NCI-H1930 (cell line): ENCODE data around the gene HLA-A.
"Not testable (repeated sequence)": the region's sequence is repeated elsewhere in the genome, so short reads cannot be mapped to it uniquely, and the experiment has no call there.

Experiments used
- DNase-seq, 2 experiments: peaks; one replicate each; lab custom pipeline; 2025; lab: John Stamatoyannopoulos, UW

HLA-A gene

DNA sequence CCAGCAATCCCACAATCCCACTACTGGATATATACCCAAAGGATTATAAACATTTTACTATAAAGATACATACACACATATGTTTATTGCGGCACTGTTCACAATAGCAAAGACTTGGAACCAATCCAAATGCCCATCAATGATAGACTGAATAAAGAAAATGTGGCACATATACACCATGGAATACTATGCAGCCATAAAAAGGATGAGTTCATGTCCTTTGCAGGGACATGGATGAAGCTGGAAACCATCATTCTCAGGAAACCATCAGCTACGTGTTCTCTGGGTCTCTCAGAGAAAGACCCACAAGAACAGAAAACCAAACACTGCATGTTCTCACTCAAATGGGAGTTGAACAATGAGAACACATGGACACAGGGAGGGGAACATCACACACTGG lies 21.4 kb downstream of the HLA-A start:
- DNase-seq = not testable (repeated sequence)

- no peak for DNase-seq
These were observed 22.2 kb downstream of the HLA-A start for GRCh38 chr6:29964518-29964886.

- DNase-seq = peak; percentile 37 to 68
These were observed 22.7 kb downstream of the HLA-A start for GRCh38 chr6:29964887-29965562.

GRCh38 chr6:29965563-29965872 lies 23.2 kb downstream of the HLA-A start:
- DNase-seq = no peak

- peak; percentile 6 to 23 for DNase-seq
These were observed 23.7 kb downstream of the HLA-A start for GRCh38 chr6:29965873-29966601.

DNA sequence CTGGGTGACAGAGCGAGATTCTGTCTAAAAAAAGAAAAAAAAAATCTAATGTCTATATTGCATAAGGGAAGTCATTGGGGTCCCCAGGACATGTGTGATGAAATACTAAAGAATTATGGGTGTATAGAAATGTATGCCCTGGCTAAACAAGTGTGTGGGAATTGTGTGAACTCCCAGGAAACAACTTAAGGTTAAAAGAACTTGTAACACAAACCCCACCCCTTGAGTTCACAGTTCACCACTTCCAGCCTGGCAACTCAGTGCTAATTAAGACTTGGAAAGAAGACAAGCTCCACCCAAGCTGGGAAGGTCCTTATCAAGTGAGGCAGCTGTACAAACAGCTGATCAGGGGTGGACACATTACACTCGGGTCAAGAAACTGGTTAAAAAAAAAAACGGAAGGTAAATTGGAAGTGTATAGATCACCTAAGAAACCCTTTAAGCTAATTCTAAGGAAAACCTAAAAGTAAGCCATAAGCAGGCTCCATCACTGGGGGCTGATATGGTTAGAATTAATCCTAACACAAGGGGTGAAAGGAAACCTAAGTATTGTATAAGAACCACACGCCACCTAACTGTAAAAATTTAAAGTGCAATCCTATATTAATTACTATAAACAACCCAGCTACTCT lies 25.2 kb downstream of the HLA-A start:
- peak in 1 of 2 experiments; percentile 11 for DNase-seq

- no peak for DNase-seq
These were observed 25.8 kb downstream of the HLA-A start for GRCh38 chr6:29968130-29968529.

DNA sequence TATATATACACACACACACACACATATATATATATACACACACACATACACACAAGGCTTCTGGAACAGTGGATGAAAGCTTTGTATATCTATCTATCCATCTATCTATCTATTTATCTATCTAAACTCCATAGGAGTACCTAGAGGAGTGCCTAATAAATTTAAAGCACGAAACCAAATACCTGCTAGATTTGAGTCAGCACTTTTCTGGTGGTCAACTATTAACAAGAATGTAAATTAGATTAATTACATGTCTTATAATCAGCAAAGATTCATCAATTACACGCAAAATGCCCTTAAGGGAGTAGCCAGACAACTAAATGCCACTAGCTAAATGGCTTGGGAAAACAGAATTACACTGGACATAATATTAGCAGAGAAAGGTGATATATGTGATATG lies 26.6 kb downstream of the HLA-A start:
- no peak for DNase-seq

DNA sequence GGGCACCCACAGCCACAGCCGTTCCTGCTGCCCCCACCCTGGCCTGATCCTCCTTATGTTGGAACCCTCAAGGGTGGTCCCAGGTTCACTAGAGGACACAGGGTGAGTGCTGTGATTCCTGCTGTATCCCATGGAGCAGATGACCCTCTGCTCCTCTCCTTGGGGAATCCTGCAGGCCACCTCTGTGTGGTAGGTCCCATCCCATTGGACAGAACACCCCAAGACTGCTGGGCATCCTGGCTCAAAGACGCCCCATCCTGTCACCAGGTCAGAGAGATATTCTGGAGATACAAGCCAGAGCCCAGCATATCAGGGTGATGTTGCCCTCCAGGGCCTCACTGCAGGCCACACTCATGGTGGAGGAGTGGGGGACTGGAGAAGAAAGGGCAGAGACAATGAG lies 28.4 kb downstream of the HLA-A start:
- DNase-seq = no peak

GRCh38 chr6:29974901-29975560 lies 32.7 kb downstream of the HLA-A start:
- no peak for DNase-seq

GRCh38 chr6:29975561-29975907 lies 33.2 kb downstream of the HLA-A start:
- no peak for DNase-seq

DNA sequence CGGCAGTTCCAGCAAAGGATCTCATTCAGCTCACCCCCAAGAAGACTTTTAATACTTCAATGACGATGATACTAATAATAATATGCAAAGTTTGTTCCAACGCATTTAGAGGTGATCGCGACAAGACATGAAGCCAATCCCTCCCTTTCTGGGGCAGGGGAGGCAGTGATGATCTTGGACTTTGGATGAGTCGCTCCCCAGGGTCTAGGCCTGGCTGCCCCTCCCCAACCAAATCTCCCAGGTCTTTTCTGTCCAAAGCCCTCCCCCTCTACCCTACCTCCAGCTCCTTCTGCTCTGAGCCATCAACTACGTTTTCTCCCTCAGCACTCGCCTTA lies 33.9 kb downstream of the HLA-A start:
- no peak for DNase-seq

GRCh38 chr6:29976588-29977424 lies 34.5 kb downstream of the HLA-A start:
- peak; percentile 14 to 41 for DNase-seq

- DNase-seq = no peak
These were observed 35.0 kb downstream of the HLA-A start for GRCh38 chr6:29977425-29977727.

- DNase-seq = not testable (repeated sequence)
These were observed 37.7 kb downstream of the HLA-A start for GRCh38 chr6:29980013-29980412.

GRCh38 chr6:29980511-29980910 lies 38.2 kb downstream of the HLA-A start:
- DNase-seq = no peak

- DNase-seq = no peak
These were observed 39.0 kb downstream of the HLA-A start for GRCh38 chr6:29981211-29981812.

GRCh38 chr6:29982097-29982496 lies 39.8 kb downstream of the HLA-A start:
- DNase-seq = no peak

DNA sequence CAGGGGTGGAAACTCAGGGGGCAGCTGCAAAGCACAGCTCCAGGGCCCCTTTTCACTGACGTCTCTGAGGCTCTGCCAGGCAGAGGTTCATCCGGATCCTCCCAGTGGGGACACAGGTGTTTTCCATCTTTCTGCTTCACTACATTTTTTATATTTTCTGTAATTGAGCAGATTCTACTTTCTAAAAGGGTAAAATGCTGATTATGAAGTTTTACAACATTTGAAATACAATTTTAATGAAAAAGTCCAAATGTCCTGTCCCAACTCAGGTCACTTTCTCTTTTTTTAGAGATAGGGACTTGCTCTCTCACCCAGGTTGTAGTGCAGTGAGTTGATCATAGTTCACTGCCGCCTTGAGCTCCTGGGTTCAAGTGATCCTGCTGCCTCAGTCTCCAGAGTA lies 41.9 kb downstream of the HLA-A start:
- no peak for DNase-seq

- DNase-seq = no peak
These were observed 42.7 kb downstream of the HLA-A start for GRCh38 chr6:29984992-29985391.

- DNase-seq = no peak
These were observed 43.9 kb downstream of the HLA-A start for GRCh38 chr6:29986179-29986781.

DNA sequence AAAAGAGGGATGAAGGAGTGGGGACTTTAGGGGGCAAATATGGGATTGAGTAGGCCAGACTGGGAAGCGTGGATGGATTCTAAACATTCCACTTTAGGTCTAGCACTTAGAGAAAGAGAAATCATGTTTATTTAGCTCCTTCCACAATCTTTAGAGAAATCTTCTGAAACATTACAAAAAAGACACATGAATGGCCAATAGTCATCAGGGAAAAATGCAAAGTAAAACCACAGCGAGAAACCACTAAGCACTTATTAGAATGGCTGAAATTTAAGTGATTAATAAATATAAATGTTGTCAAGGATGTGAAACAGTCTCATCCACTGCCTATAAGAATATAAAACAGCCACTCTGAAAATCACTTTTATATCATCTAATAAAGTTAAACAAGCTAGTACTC lies 46.9 kb downstream of the HLA-A start:
- DNase-seq = no peak
